ENCODE results near the gene PAPOLG.
"Not testable (repeated sequence)": the region's sequence is repeated elsewhere in the genome, so short reads cannot be mapped to it uniquely, and the experiment has no call there.

The PAPOLG gene

GRCh38 chr2:60775048-60775639, 19.1 kb downstream of the PAPOLG start:
- no peak for DNase-seq

DNA sequence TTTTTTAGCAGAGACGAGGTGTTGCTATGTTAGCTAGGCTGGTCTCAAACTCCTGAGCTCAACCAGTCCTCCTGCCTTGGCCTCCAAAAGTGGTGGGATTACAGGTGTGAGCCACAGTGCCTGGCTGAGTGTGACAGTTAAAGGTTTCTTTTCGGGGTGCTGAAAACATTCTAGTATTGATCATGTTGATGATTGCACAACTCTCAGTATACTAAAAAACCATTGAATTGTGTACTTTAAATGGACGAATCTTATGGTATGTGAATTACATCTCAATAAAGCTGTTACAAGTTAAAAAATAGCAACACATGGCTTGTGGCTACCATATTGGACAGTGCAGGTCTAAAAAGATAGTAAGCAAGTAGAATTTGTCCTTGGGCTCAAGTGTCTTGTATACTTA, 22.3 kb downstream of the PAPOLG start:
- no peak for DNase-seq

DNA sequence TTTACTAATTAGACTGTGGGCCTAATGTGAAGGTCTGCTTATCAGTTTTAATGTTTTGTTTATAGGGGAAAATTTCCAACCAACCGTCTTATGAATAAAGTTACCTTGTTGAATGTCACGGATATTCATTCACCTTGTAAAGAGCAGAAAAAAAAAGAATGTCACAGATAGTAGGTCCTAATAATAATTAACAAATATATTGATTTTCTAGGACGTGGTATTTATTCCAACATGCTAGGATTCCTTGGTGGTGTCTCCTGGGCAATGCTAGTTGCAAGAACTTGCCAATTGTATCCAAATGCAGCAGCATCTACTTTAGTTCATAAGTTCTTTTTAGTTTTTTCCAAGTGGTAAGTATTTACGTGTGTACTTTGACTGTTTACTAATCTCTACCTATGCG, 23.4 kb downstream of the PAPOLG start:
- no peak for DNase-seq

DNA sequence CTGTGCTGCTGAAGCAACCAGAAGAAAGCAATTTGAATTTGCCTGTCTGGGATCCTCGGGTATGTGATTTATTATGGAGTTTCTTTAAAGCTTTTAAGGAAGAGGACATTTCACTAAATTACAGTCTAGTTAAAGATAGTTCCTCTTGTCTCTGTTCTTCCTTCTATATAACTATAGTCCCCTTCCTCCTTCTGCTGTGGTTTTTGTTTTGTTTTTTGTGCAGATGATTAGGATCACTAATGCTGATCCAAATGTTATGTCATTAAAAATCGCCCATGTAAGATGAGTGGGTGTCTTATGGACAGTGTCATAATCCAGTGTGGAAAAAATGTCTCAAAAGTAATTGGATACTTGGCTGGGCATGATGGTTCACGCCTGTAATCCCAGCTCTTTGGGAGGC, 24.7 kb downstream of the PAPOLG start:
- no peak for DNase-seq

GRCh38 chr2:60793169-60793568, 37.1 kb downstream of the PAPOLG start:
- no peak for DNase-seq

GRCh38 chr2:60794271-60794863, 38.3 kb downstream of the PAPOLG start:
- DNase-seq, result peak; percentile 3

DNA sequence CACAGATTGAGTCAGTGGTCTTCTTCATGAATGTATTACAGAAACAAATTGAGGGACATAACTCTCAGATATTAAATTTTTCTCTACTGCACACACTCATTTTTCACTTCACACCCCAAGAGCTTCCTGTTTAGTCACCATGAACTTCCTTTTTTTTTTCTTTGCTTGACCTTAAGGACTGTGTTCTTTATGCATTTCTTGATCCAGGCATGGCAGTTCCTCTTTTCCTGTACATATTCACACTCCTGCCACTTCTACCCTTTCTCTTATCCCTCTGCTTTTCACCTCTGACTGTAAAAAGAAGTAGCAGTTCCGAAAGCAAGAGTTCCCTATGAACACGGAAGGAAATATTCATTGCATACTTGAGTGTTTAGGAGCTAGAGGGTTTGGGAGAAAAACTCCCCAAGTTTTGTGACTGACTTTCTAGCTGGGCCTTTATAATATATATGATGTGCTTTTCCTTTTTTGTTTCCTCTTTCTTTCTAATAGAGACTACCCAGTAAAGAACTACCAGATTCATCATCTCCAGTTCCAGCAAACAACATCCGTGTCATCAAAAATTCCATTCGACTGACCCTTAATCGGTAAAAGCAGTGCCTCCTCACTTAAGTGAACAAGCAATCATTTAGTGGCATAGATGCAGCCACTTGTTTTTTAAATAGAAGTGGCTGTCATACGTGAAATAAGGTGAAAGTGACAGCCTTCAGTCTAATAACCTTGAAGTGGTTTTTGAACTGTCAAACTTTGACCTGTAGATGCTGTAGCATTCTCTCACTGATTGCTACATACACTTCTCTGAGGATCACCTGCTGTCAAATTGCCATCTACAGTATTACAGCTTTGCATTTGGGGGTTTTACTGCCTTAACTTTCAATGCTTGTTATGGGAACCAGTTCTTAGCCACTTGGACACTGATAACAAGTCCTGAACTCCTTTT, 40.8 kb downstream of the PAPOLG start:
- DNase-seq, result peak; percentile 95

GRCh38 chr2:60804473-60804872, 48.4 kb downstream of the PAPOLG start:
- DNase-seq, result no peak

DNA sequence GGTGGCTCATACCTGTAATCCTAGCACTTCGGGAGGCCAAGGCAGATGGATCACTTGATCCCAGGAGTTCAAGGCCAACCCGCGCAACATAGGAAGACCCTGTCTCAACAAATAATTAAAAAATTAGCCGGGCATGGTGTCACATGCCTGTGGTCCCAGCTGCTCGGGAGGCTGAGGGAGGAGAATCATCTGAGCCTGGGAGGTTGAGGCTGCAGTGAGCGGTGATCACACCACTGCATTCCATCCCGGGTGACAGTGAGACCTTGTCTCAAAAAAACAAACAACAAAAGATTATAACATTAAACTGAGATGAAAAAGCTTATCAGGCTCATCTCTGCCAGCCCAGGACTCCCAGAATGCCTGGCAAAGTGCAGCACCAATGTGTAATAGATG, 50.5 kb downstream of the PAPOLG start:
- DNase-seq, result no peak

GRCh38 chr2:60806988-60807681, 51.1 kb downstream of the PAPOLG start:
- peak; percentile 58 for DNase-seq

DNA sequence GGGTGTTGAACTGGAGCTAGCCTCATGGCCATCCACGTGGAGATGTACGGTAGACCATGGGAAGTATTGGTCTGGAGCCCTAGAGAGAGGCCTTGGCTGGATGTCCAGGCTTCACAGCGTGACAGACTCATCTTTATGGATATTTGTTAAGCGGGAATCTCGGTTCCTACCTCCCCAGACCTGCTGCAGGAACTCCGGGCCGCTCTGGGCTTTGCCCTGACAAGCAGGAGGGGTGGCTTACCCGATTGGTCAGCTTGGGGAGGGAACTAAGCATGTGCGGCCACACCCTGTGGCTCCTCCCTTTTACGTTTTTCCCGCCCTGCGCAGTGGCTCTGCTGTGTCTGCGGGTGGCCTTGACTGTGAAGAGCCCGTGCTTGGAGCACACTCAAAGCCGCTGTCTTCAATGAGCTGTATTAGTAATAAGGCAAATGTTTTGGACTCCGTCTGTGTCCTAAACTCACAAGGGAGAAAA, 52.3 kb downstream of the PAPOLG start:
- no peak for DNase-seq

- DNase-seq, result no peak
Observed at GRCh38 chr2:60811491-60812375, 55.7 kb downstream of the PAPOLG start.

GRCh38 chr2:60817191-60817590, 61.1 kb downstream of the PAPOLG start:
- not testable (repeated sequence) for DNase-seq

DNA sequence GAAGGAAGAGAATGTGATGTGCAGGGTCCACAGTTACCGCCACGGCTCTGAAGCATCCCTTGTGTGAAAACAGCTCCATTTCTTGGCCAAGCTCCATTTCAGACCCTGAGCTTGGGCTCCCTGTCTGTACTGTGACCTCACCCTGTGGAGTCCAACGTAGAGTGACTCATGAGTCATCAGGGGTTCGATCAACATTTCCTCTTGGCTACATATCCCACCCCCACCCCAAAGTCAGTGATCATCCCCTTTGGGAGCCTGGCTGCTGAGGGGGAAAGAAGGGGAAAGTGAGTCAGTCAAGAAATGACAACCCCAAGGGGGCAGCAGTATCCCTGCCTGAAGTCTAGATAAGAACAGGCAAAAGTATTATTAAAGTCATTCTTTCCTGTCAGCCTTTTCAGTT, 62.2 kb downstream of the PAPOLG start:
- no peak for DNase-seq

- no peak for DNase-seq
Observed at GRCh38 chr2:60819155-60819862, 63.2 kb downstream of the PAPOLG start.

DNA sequence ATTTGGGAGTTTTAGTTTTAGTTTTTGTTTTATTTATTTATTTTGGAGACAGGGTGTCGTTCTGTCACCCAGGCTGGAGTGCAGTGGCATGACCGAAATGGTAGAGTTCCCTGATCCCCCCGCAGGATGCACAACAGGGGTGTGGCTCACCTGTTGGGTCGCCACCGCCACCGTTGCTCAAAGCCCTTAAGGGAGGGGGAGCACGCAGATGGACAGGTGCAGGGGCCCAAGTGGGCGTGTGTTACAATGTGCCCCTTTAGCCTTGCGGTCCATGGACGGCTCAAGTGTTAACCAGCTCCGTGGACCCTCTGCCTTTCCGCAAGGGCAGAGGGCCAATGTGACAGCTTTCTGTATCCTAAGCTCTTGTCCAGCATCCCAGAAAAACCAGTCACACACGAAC, 63.9 kb downstream of the PAPOLG start:
- no peak for DNase-seq

DNA sequence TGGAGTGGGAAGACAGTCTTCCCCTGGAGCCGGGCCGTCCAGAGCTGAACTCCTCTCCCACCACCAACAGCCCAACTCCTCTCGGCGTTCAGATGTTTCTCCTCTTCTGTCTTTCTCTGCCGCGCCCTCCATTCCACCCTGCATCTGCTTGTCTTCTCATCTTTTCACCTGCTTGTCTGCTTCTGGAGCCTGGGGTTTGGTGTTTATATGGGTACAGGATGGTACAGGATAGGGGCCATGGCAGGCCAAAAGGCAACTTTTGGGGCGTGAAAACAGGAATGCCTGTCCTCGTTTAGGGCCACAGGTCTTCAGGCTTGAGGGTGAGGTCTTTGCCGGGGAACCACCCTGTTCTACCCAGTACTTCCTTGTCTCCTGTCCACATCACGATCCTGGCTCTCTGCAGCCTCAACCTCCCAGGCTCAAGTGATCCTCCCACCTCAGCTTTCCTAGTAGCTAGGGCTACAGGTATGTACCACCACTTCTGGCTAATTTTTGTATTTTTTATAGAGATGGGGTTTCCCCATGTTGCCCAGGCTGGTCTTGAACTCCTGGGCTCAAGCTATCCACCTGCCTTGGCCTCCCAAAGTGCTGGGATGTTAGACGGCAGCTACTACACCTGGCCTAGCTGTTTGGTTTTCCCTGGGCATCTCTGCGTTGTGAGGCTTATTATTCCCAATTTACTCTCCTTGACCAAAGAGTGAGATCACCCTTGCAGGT, 64.5 kb downstream of the PAPOLG start:
- no peak for DNase-seq

- no peak for DNase-seq
Observed at GRCh38 chr2:60821133-60821469, 65.0 kb downstream of the PAPOLG start.

DNA sequence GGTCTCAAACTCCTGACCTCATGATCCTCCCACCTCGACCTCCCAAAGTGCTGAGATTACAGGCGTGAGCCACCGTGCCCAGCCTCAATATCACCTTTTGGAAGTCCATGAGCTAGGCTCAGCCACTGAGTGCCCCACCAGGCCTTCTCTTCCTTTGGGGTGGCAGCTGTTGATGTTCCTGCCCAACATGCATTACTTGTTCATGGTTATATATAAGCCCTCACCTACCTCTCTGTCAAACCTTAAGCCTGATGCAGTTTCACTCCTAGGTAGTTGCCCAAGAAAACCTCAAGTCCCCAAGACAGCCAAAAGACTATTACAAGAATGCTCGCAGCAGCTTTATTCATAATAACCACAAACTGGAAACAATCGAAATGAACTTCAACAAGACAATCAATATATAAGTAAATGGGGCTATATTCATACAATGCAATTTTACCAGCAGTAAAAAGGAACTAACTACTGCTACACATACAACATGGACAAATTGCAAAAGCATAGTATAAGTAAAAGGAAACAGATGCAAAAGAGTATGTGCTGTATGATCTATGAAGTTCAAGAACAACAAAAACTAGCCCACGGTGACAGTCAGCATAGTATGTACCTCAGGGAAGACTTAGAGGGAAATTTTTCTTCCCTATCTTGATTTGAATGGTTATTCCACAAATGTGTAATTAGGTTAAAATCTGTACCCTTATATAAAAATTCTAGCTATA, 65.7 kb downstream of the PAPOLG start:
- no peak for DNase-seq

- no peak for DNase-seq
Observed at GRCh38 chr2:60822987-60823386, 66.9 kb downstream of the PAPOLG start.

Data from GF-D8 (cell line).